Muscle layer of duodenum (tissue), 2 donors: ENCODE data around the gene TMEM150A.

ENCODE experiments used
- H3K27ac ChIP-seq: one replicate; pipeline ENCODE4 v1.7.0; 2013; ENCODE audit warnings: mild to moderate bottlenecking, low read length
- H3K27me3 ChIP-seq: one replicate; pipeline ENCODE4 v1.7.0; 2013; ENCODE audit warnings: low read depth, mild to moderate bottlenecking, control low read depth, low read length
- H3K36me3 ChIP-seq, 2 donors: one replicate each; pipeline ENCODE4 v1.7.0; 2013; ENCODE audit warnings: low read length in 2 of 2, control low read depth in 1 of 2, mild to moderate bottlenecking in 1 of 2; ENCODE audit not compliant: insufficient read depth in 2 of 2, control insufficient read depth in 1 of 2
- H3K4me1 ChIP-seq, 2 donors: one replicate each; pipeline ENCODE4 v1.7.0; 2013; ENCODE audit warnings: low read length in 2 of 2, mild to moderate bottlenecking in 2 of 2, control low read depth in 1 of 2, moderate library complexity in 1 of 2; ENCODE audit not compliant: insufficient read depth in 2 of 2, control insufficient read depth in 1 of 2
- H3K4me3 ChIP-seq, 2 donors: one replicate each; pipeline ENCODE4 v1.7.0; 2013; ENCODE audit warnings: low read length in 2 of 2, low read depth in 1 of 2, mild to moderate bottlenecking in 1 of 2
- H3K9me3 ChIP-seq, 2 donors: one replicate each; pipeline ENCODE4 v1.7.0; 2013; ENCODE audit warnings: low read length in 2 of 2, control low read depth in 1 of 2, mild to moderate bottlenecking in 1 of 2; ENCODE audit not compliant: control insufficient read depth in 1 of 2
- donor health status: healthy.

The TMEM150A gene

DNA sequence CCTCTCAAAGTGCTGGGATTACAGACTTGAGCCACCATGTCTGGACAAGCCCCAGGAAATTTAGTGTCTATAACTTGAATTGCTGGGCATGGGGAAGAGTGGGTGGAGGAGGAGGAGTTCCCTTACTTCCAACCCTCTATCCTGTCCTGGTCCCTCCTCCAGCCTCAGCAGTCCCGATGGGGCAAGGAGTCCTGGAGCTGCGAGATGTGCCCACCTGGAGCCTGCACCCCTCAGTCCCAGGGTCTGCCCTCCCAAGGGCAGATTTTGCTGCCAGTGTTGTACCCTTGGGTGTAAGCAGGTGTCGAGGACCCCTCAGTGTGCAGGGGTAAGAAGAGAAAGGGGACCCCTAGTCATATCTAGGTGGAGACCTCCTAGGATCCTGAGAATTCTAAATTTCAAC is 22.3 kb downstream of the TMEM150A start:
- Histone ChIP-seq H3K36me3 (no peaks in the 10 kb centered on the region), H3K27me3 (no peaks in the 10 kb centered on the region), H3K9me3 (no peaks in the 10 kb centered on the region), H3K4me3 (no peak overlapping the region), H3K4me1 (peaks cover 10 to 13% of the 10 kb centered on the region in 2 donors), H3K27ac (no peak overlapping the region)

DNA sequence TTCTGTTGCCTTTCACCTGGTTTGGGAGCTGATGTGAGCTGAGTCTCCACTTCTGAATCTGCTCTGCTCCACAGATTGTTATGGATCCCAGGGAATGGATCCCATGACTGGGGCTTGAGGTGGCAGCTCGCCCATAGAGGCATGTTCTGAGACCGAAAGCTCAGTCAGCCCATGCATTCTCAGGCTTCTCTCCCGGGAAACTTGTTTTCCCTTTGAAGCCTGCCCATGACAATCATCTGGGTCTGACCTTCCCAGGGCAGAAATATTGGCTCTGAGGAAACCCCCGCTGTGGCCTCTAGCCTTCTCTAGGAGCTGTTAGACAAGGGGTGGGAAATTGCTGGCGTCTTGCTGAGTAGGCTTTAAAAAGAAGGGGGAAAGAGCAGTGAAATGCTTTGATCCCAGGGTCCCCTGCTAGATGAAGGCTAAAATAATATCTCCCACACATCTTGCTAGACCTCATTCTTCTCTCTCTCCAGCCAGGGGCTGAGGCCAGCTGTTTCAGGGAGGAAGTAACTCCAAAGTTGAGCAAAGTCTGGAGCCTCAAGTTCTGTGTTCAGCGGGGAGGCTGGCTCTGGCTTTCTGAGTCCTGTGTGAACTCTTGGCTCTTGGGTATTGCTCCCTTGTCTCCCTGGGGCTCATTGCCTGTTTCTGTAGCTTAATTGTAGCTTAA is 23.1 kb downstream of the TMEM150A start:
- H3K9me3 ChIP-seq, result no peaks in the 10 kb centered on the region
- H3K4me1 ChIP-seq, result peaks cover 5 to 11% of the 10 kb centered on the region in 2 donors
- no peaks in the 10 kb centered on the region for H3K36me3 ChIP-seq
- H3K27me3 ChIP-seq, result no peaks in the 10 kb centered on the region
- H3K4me3 ChIP-seq, result peak overlapping the region in 1 of 2 donors; percentile 56
- H3K27ac ChIP-seq, result peak overlapping the region; percentile 26

- Histone ChIP-seq H3K4me3 (peak overlapping the region; percentile 23 to 56), H3K9me3 (no peaks in the 10 kb centered on the region), H3K27me3 (no peaks in the 10 kb centered on the region), H3K4me1 (peaks cover under 1 to 11% of the 10 kb centered on the region in 2 donors), H3K27ac (peak overlapping the region; percentile 93), H3K36me3 (no peaks in the 10 kb centered on the region)
These were observed 24.0 kb downstream of the TMEM150A start for GRCh38 chr2:85578243-85579180.

GRCh38 chr2:85577386-85578242 is 24.9 kb downstream of the TMEM150A start, which contains the start of gene VAMP8:
TSS of gene VAMP8 (plus strand) at chr2:85577586. CDS start at chr2:85577647, 61 bp downstream.
- Histone ChIP-seq H3K4me1 (peaks cover 0 to 11% of the 10 kb centered on the region in 2 donors), H3K27me3 (no peaks in the 10 kb centered on the region), H3K4me3 (peak within 1 kb of the TSS; percentile 23 to 56), H3K27ac (peak within 1 kb of the TSS; percentile 93), H3K36me3 (no peaks in the 10 kb centered on the region), H3K9me3 (no peaks in the 10 kb centered on the region)

DNA sequence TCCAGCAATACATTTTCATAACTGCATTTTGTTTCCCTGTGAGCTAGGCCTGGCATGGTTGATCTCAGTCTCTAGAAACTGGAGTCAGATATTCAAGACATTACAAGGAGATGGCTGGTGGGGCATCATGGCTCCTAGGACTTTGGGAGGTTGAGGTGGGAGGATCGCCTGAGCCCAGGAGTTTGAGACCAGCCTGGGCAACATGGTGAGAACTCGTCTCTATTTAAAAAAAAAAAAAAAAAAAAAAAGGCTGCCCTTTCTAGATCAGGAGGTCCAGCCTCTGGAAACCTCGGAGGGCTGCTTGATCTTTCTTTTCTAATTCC is 25.5 kb downstream of the TMEM150A start:
- no peaks in the 10 kb centered on the region for H3K36me3 ChIP-seq
- peaks cover 0 to 11% of the 10 kb centered on the region in 2 donors for H3K4me1 ChIP-seq
- H3K4me3 ChIP-seq, result peak overlapping the region in 1 of 2 donors; percentile 56
- peak overlapping the region; percentile 93 for H3K27ac ChIP-seq
- H3K27me3 ChIP-seq, result no peaks in the 10 kb centered on the region
- no peaks in the 10 kb centered on the region for H3K9me3 ChIP-seq

DNA sequence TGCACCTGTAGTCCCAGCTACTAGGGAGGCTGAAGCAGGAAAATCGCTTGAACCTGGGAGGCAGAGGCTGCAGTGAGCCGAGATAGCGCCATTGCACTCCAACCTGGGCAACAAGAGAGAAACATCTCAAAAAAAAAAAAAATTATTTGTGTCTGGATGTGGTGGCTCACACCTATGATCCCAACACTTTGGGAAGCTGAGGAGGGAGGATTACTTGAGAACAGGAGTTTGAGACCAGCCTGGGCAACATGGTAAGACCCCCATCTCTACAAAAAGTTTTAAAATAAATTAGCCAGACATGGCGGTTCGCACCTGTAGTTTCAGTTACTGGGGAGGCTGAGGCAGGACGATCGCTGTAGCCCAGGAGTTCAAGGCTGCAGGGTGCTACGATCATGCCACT is 26.8 kb downstream of the TMEM150A start:
- Histone ChIP-seq H3K27me3 (no peaks in the 10 kb centered on the region), H3K9me3 (no peaks in the 10 kb centered on the region), H3K27ac (no peak overlapping the region), H3K4me3 (no peak overlapping the region), H3K36me3 (no peaks in the 10 kb centered on the region), H3K4me1 (peaks cover 0 to 11% of the 10 kb centered on the region in 2 donors)

GRCh38 chr2:85566265-85566664 is 36.2 kb downstream of the TMEM150A start:
- no peaks in the 10 kb centered on the region for H3K27me3 ChIP-seq
- H3K27ac ChIP-seq, result no peak overlapping the region
- no peaks in the 10 kb centered on the region for H3K4me1 ChIP-seq
- no peak overlapping the region for H3K4me3 ChIP-seq
- H3K36me3 ChIP-seq, result no peaks in the 10 kb centered on the region
- H3K9me3 ChIP-seq, result no peaks in the 10 kb centered on the region

- Histone ChIP-seq H3K27me3 (no peaks in the 10 kb centered on the region), H3K4me1 (peaks cover 3 to 14% of the 10 kb centered on the region in 2 donors), H3K27ac (no peak overlapping the region), H3K9me3 (no peaks in the 10 kb centered on the region), H3K4me3 (no peak overlapping the region), H3K36me3 (no peaks in the 10 kb centered on the region)
These were observed 38.3 kb downstream of the TMEM150A start for GRCh38 chr2:85564144-85564563.

- no peaks in the 10 kb centered on the region for H3K9me3 ChIP-seq
These were observed 41.0 kb downstream of the TMEM150A start, which contains the start of gene GGCX for GRCh38 chr2:85561280-85562212. TSS of gene GGCX (minus strand) at chr2:85561493. CDS start at chr2:85561428, 65 bp downstream.

GRCh38 chr2:85560812-85561279 is 41.7 kb downstream of the TMEM150A start:
- peak overlapping the region; percentile 87 to 95 for H3K4me3 ChIP-seq
- H3K27ac ChIP-seq, result no peak overlapping the region
- H3K9me3 ChIP-seq, result no peaks in the 10 kb centered on the region
- no peaks in the 10 kb centered on the region for H3K27me3 ChIP-seq
- peaks cover 8 to 18% of the 10 kb centered on the region in 2 donors for H3K36me3 ChIP-seq
- peaks cover 3 to 14% of the 10 kb centered on the region in 2 donors for H3K4me1 ChIP-seq

More at GRCh38 chr2:85561280-85562212, 41.0 kb downstream of the TMEM150A start, which contains the start of gene GGCX:
- H3K27me3 ChIP-seq, result no peaks in the 10 kb centered on the region
- H3K4me3 ChIP-seq, result peak within 1 kb of the TSS; percentile 87 to 95
- H3K27ac ChIP-seq, result peak within 1 kb of the TSS; percentile 86
- H3K36me3 ChIP-seq, result peaks cover 4 to 11% of the 10 kb centered on the region in 2 donors
- H3K4me1 ChIP-seq, result peaks cover 3 to 14% of the 10 kb centered on the region in 2 donors
